GM12865 (cell line): ENCODE data around the gene GPR84.

Source experiments
- DNase-seq: peaks from one replicate; pipeline ENCODE4 v3.0.0; 2010; ENCODE audit warnings: low read depth
- H3K4me3 ChIP-seq: 2 replicates; pipeline ENCODE4 v1.5.1; 2011; ENCODE audit warnings: mild to moderate bottlenecking, low read depth, low read length, control low read depth
- CTCF ChIP-seq: IDR thresholded peaks from 2 replicates; pipeline ENCODE4 v1.5.1; 2011; ENCODE audit warnings: low read length, control low read depth, low read depth, inconsistent platforms; ENCODE audit not compliant: insufficient read depth; ENCODE audit errors: missing control alignments

GPR84 gene

GRCh38 chr12:54387114-54387467 is 22.8 kb upstream of the GPR84 start:
- no peak overlapping the region for H3K4me3 ChIP-seq
- no peak for DNase-seq
- no peak for TF ChIP-seq CTCF

- H3K4me3 ChIP-seq: no peak overlapping the region
- no peak for TF ChIP-seq CTCF
- no peak for DNase-seq
Observed at GRCh38 chr12:54386403-54387113, 22.3 kb upstream of the GPR84 start.

DNA sequence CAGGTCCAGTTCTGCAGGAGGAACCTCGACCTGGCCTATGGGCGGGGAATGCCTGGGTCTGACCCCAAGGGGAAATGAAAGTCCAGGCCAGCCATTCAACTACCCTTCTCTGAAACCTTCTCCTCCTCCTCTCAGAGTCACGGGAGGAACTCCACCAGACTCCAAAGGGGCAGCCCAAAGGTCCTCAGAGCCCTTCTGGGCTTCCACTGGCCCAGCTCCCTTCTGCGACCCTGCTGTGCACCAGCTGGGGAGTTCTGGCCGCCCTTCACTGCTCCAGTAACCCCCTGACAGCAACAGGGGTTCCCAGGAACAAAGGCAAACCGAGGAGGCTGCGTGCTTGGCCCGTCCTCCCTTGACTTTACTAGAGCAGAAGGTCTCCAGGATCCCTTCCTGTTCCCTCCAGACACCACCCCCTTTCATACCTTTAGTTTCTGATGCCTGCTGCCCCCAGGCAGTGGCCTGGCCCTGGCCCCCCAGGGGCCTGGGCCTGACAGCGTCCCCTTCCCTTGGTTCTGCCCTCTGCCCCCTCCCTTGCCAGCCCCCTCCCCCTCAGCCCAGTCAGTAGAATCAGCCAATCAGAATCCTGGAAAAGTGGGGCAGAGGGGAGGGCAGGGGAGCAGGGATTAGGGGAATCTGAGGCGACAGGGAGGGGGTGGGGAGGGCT is 21.1 kb upstream of the GPR84 start:
- DNase-seq: peak; percentile 47

DNA sequence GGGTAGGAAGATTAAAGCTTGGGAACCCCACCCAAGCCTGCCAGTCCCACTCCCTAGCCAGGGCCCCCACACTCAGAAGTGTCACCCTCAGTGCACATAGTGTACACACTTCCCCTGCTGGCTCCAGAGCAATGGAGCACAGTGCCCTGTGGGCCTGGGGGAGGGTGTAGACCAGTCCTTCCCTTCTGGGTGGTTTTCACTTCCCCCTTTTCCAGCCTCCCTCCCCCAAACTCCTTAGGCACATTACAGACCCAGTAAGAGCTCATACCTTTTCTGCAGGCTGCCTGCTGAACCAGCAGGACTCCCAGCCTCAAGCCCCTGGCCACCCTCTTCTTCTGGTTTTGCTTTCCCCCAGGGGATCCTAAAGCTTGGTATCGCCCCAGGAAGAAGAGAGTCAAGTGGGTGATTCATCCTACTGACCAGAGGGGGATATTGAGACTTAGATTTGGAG is 20.3 kb upstream of the GPR84 start, which contains the start of gene ZNF385A:
Gene ZNF385A (minus strand): TSS at position 143 of the 451 bp plus-strand sequence. CDS start 219 bp downstream, outside the sequence.
- DNase-seq: peak; percentile 45
- no peak within 1 kb of the TSS for H3K4me3 ChIP-seq
- no peak for TF ChIP-seq CTCF

More for the DNA sequence above, 21.1 kb upstream of the GPR84 start:
- H3K4me3 ChIP-seq: no peak overlapping the region
- TF ChIP-seq CTCF: no peak

GRCh38 chr12:54383041-54383609 is 18.8 kb upstream of the GPR84 start:
- TF ChIP-seq CTCF: no peak
- no peak for DNase-seq
- no peak overlapping the region for H3K4me3 ChIP-seq

- H3K4me3 ChIP-seq: no peak overlapping the region
- TF ChIP-seq CTCF: no peak
- no peak for DNase-seq
Observed at GRCh38 chr12:54381136-54381535, 16.9 kb upstream of the GPR84 start.
